ENCODE data around the gene CHD9. TPM values are rescaled to one million over a fixed set of nuclear protein-coding genes. Genes with fewer than 3 reads are reported as not detected.

Gene CHD9
- total RNA-seq, 1 donor from 2014 or later: 86.0 TPM

GRCh38 chr16:53029971-53030370 lies 24.8 kb upstream of the CHD9 start:
- Histone ChIP-seq H3K27me3 (no peaks in the 10 kb centered on the region), H3K9me3 (ENCODE audit: low read depth) (no peaks in the 10 kb centered on the region), H3K9ac (no peak overlapping the region), H3K4me2 (no peak overlapping the region), H3K79me2 (ENCODE audit: low read depth) (no peaks in the 10 kb centered on the region), H4K20me1 (ENCODE audit: low read depth) (no peaks in the 10 kb centered on the region), H3K27ac (no peak overlapping the region), H3K36me3 (no peaks in the 10 kb centered on the region), H3F3A (ENCODE audit: low read depth) (no peaks in the 10 kb centered on the region), H3K4me1 (peaks cover 8% of the 10 kb centered on the region), H2AFZ (replicated peaks) (no peak overlapping the region), H3K4me3 (no peak overlapping the region)
- Mint-ChIP-seq H3K9me3 (peaks cover 9% of the 10 kb centered on the region), H3K4me3 (no peak overlapping the region), H3K27me3 (ENCODE audit: insufficient read depth, low read depth) (no peaks in the 10 kb centered on the region), H3K36me3 (peaks cover under 1% of the 10 kb centered on the region), H3K4me1 (peaks cover 9% of the 10 kb centered on the region), H3K27ac (no peak overlapping the region)
- TF ChIP-seq CTCF (IDR thresholded peaks at IDR 0.05) (no peak), EZH2 (IDR thresholded peaks at IDR 0.05) (no peak), EZH2phosphoT487 (IDR thresholded peaks at IDR 0.05) (no peak)
- no peak for DNase-seq (ENCODE audit: low spot score)

GRCh38 chr16:53031323-53031942 lies 23.4 kb upstream of the CHD9 start:
- no peak overlapping the region for H3K4me3 Mint-ChIP-seq
- peaks cover 11% of the 10 kb centered on the region for H3K9me3 Mint-ChIP-seq
- no peaks in the 10 kb centered on the region for H3F3A ChIP-seq (ENCODE audit: low read depth)
- H3K4me2 ChIP-seq: no peak overlapping the region
- H3K9ac ChIP-seq: no peak overlapping the region
- H3K9me3 ChIP-seq (ENCODE audit: low read depth): no peaks in the 10 kb centered on the region
- H4K20me1 ChIP-seq (ENCODE audit: low read depth): no peaks in the 10 kb centered on the region
- no peak overlapping the region for H2AFZ ChIP-seq (replicated peaks)
- H3K36me3 ChIP-seq: no peaks in the 10 kb centered on the region
- no peaks in the 10 kb centered on the region for H3K79me2 ChIP-seq (ENCODE audit: low read depth)
- H3K27me3 Mint-ChIP-seq (ENCODE audit: insufficient read depth, low read depth): no peaks in the 10 kb centered on the region
- peaks cover 13% of the 10 kb centered on the region for H3K4me1 Mint-ChIP-seq
- peak overlapping the region; percentile 24 for H3K27ac Mint-ChIP-seq
- no peak for TF ChIP-seq EZH2phosphoT487 (IDR thresholded peaks at IDR 0.05)
- no peak for TF ChIP-seq CTCF (IDR thresholded peaks at IDR 0.05)
- TF ChIP-seq EZH2 (IDR thresholded peaks at IDR 0.05): no peak
- H3K4me3 ChIP-seq: no peak overlapping the region
- H3K27me3 ChIP-seq: no peaks in the 10 kb centered on the region
- peaks cover 8% of the 10 kb centered on the region for H3K4me1 ChIP-seq
- DNase-seq (ENCODE audit: low spot score): no peak
- H3K27ac ChIP-seq: no peak overlapping the region
- H3K36me3 Mint-ChIP-seq: peaks cover 2% of the 10 kb centered on the region

GRCh38 chr16:53034306-53034705 lies 20.5 kb upstream of the CHD9 start:
- DNase-seq (ENCODE audit: low spot score): no peak
- Histone ChIP-seq H4K20me1 (ENCODE audit: low read depth) (no peaks in the 10 kb centered on the region), H3K4me3 (no peak overlapping the region), H3K9ac (no peak overlapping the region), H3K79me2 (ENCODE audit: low read depth) (no peaks in the 10 kb centered on the region), H3F3A (ENCODE audit: low read depth) (no peaks in the 10 kb centered on the region), H3K36me3 (no peaks in the 10 kb centered on the region), H3K4me2 (no peak overlapping the region), H3K27ac (no peak overlapping the region), H3K9me3 (ENCODE audit: low read depth) (no peaks in the 10 kb centered on the region), H3K27me3 (no peaks in the 10 kb centered on the region), H3K4me1 (peaks cover 8% of the 10 kb centered on the region), H2AFZ (replicated peaks) (no peak overlapping the region)
- Mint-ChIP-seq H3K4me3 (no peak overlapping the region), H3K9me3 (peaks cover 11% of the 10 kb centered on the region), H3K36me3 (peaks cover 5% of the 10 kb centered on the region), H3K4me1 (peaks cover 17% of the 10 kb centered on the region), H3K27ac (no peak overlapping the region), H3K27me3 (ENCODE audit: insufficient read depth, low read depth) (no peaks in the 10 kb centered on the region)
- TF ChIP-seq CTCF (IDR thresholded peaks at IDR 0.05) (no peak), EZH2phosphoT487 (IDR thresholded peaks at IDR 0.05) (no peak), EZH2 (IDR thresholded peaks at IDR 0.05) (no peak)
